ENCODE data around the gene SLC25A39.
"Not testable (repeated sequence)": the region's sequence is repeated elsewhere in the genome, so short reads cannot be mapped to it uniquely, and the experiment has no call there.

The SLC25A39 gene

GRCh38 chr17:44324571-44325275, at the start of gene SLC25A39:
SLC25A39 (minus strand) TSS chr17:44324823; CDS start chr17:44323562, 1,261 bp downstream.
- H3K4me3 ChIP-seq (ENCODE audit: low read depth, low read length) = peak within 1 kb of the TSS; percentile 87
- peak; percentile 96 for DNase-seq (ENCODE audit: low read depth)
- no peak for TF ChIP-seq CTCF (conservative IDR thresholded peaks at IDR 0.05; ENCODE audit: low read depth, low read length)

- no peak for DNase-seq (ENCODE audit: low read depth)
- no peak overlapping the region for H3K4me3 ChIP-seq (ENCODE audit: low read depth, low read length)
- TF ChIP-seq CTCF (conservative IDR thresholded peaks at IDR 0.05; ENCODE audit: low read depth, low read length) = no peak
Observed at GRCh38 chr17:44372036-44372435, 47.4 kb upstream of the SLC25A39 start.

GRCh38 chr17:44369414-44370023, 44.9 kb upstream of the SLC25A39 start:
- not testable (repeated sequence) for H3K4me3 ChIP-seq (ENCODE audit: low read depth, low read length); DNase-seq (ENCODE audit: low read depth)

- not testable (repeated sequence) for H3K4me3 ChIP-seq (ENCODE audit: low read depth, low read length); DNase-seq (ENCODE audit: low read depth)
Observed at GRCh38 chr17:44368391-44369243, 44.0 kb upstream of the SLC25A39 start.

GRCh38 chr17:44367231-44367979, 42.8 kb upstream of the SLC25A39 start:
- no peak overlapping the region for H3K4me3 ChIP-seq (ENCODE audit: low read depth, low read length)
- no peak for TF ChIP-seq CTCF (conservative IDR thresholded peaks at IDR 0.05; ENCODE audit: low read depth, low read length)
- no peak for DNase-seq (ENCODE audit: low read depth)

GRCh38 chr17:44365051-44365450, 40.4 kb upstream of the SLC25A39 start:
- DNase-seq (ENCODE audit: low read depth); H3K4me3 ChIP-seq (ENCODE audit: low read depth, low read length): not testable (repeated sequence)

GRCh38 chr17:44363613-44364159, 39.1 kb upstream of the SLC25A39 start, which contains the start of gene FAM171A2:
FAM171A2 (minus strand) TSS chr17:44363853; CDS start chr17:44363714, 139 bp downstream.
- peak; percentile 45 for TF ChIP-seq CTCF (conservative IDR thresholded peaks at IDR 0.05; ENCODE audit: low read depth, low read length)
- peak within 1 kb of the TSS; percentile 68 for H3K4me3 ChIP-seq (ENCODE audit: low read depth, low read length)
- DNase-seq (ENCODE audit: low read depth) = peak; percentile 61
